HAP-1 (cell line): ENCODE results near the gene MT1M.

Experiments
- DNase-seq, 2 experiments: peaks; one replicate each; pipeline ENCODE4 v3.0.0-alpha.2; 2016 to 2020; ENCODE audit warnings: low spot score in 2 of 2
- H3K27me3 ChIP-seq: fragments of 250-450 bp; sonication (Bioruptor Pico); 2 replicates; pipeline ENCODE4 v1.5.1; 2020; ENCODE audit warnings: low read depth, mild to moderate bottlenecking, moderate library complexity
- H3K36me3 ChIP-seq: fragments of 250-450 bp; sonication (Bioruptor Pico); replicated peaks from 2 replicates; pipeline ENCODE4 v1.5.1; 2020; ENCODE audit warnings: mild to moderate bottlenecking
- H3K4me1 ChIP-seq: fragments of 250-450 bp; sonication (Bioruptor Pico); 2 replicates; pipeline ENCODE4 v1.5.1; 2020; ENCODE audit warnings: mild to moderate bottlenecking
- H3K4me3 ChIP-seq: fragments of 250-450 bp; sonication (Bioruptor Pico); 2 replicates; pipeline ENCODE4 v1.5.1; 2020; ENCODE audit warnings: mild to moderate bottlenecking, moderate library complexity
- H3K9me3 ChIP-seq: fragments of 250-450 bp; sonication (Bioruptor Pico); 2 replicates; pipeline ENCODE4 v1.5.1; 2020; ENCODE audit warnings: mild to moderate bottlenecking, moderate library complexity
- in situ Hi-C: fragments of 300-500 bp; cut with MboI; formaldehyde crosslinking; loops from 3 replicates; pipeline ENCODE4 v1.14.3; 2020; ENCODE audit warnings: low sequenced_read_pairs, inconsistent platforms, mixed read lengths

Gene MT1M

DNA sequence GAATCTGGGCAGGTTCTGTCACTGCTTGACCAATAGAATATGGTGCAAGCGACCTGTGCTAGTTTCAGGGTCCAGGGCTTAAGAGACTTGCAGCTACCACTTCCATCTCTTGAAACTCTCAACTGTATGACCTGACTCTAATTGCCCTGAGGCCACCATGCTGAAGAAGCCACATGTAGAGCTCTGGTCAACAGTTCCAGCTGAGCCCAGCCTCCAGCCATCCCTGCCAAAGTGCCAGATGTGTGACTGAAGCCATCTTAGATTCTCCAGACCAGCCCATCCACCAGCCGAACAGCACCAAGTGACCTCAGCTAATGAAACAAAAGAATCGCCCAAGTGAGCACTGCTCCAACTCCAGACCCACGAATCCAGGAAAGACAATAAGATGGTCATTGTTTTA, 27.5 kb upstream of the MT1M start:
- H3K36me3 ChIP-seq: no peaks in the 10 kb centered on the region
- in situ Hi-C loops: no loop called here
- no peaks in the 10 kb centered on the region for H3K9me3 ChIP-seq
- no peak for DNase-seq
- no peak overlapping the region for H3K4me3 ChIP-seq
- peaks cover 12% of the 10 kb centered on the region for H3K4me1 ChIP-seq
- no peaks in the 10 kb centered on the region for H3K27me3 ChIP-seq

- DNase-seq: no peak
- Histone ChIP-seq H3K36me3 (no peaks in the 10 kb centered on the region), H3K9me3 (no peaks in the 10 kb centered on the region), H3K4me3 (no peak overlapping the region), H3K27me3 (no peaks in the 10 kb centered on the region), H3K4me1 (peaks cover 15% of the 10 kb centered on the region)
- in situ Hi-C loops: no loop called here
These were observed 27.0 kb upstream of the MT1M start for GRCh38 chr16:56605475-56605874.

DNA sequence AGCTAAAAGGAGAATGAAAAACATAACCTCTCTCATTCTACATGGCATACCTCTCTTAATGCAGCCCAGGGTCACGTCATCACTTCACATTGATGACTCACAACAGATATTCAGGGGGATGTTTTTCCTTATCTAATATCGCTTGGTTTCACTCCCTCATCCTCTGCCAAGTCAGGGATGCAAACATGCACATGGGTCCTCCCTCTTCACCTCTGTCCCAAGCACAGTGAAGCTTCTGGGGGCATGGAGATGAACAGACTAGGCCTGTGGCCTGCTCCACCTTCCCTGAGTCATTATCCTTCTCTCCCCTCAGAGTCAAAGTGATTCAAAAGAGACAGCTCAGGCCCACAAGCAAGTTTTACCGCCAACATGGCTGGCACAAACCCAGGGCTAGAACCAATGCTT, 26.4 kb upstream of the MT1M start:
- in situ Hi-C loops: no loop called here
- Histone ChIP-seq H3K4me3 (no peak overlapping the region), H3K4me1 (peaks cover 18% of the 10 kb centered on the region), H3K9me3 (no peaks in the 10 kb centered on the region), H3K36me3 (no peaks in the 10 kb centered on the region), H3K27me3 (no peaks in the 10 kb centered on the region)
- no peak for DNase-seq

DNA sequence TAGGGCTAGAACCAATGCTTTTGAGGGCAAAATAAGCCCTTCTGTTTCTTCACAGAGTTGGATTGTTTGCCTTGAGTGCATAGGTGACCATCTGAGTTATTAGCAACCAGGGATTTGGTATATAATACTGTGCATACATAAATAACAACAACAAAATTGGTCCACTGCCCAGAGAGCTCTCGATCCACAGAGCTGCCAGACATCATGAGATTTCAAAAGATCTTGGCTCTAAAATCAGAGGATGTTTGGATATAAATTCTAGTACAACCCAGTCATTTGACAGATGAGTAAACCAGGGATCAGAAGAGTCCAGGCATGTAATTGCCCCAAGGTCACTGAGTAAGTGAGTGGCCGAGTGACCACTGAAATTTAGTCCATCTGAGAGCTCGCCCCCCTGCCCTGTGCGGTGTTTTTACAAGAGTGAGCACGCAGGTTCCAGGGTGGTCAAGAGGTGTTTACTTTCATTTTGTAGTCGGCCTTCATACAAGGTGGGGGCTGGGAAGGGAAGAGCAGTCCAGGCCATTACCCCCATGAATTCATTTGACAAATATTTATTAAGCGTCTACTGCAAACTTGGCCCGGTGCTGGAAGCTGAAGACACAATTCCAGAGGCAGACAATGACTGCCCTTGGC, 25.9 kb upstream of the MT1M start:
- no peak for DNase-seq
- no peak overlapping the region for H3K4me3 ChIP-seq
- H3K4me1 ChIP-seq: peaks cover 18% of the 10 kb centered on the region
- no peaks in the 10 kb centered on the region for H3K36me3 ChIP-seq
- H3K9me3 ChIP-seq: no peaks in the 10 kb centered on the region
- H3K27me3 ChIP-seq: no peaks in the 10 kb centered on the region
- in situ Hi-C loops: no loop called here

DNA sequence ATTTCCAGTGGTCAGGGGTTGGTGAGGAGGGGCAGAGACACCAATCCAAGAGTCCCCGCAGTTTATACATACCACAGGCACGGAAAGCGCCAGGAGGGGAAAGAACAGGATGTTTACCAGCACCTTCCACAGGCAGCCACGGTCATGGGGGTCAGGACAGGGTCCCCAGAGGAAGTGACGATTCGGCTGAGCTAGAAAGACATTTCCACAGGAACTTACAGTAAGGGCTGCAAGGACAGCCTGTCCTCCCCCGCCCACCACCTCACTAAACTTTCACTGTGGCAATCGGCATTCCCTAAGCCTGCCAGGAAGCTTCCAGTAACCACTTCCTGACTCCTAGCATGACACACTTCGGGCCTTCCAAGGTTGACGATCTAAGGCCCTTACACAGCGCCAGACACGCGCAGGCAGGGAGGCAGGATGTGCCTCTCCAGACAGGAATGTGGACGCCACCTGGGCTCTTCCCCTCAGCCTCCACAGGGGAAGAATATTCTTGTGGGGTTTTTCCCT, 25.3 kb upstream of the MT1M start:
- Histone ChIP-seq H3K4me1 (peaks cover 18% of the 10 kb centered on the region), H3K9me3 (no peaks in the 10 kb centered on the region), H3K4me3 (no peak overlapping the region), H3K36me3 (no peaks in the 10 kb centered on the region), H3K27me3 (no peaks in the 10 kb centered on the region)
- in situ Hi-C loops: no loop called here
- no peak for DNase-seq

- no peak for DNase-seq
- no peaks in the 10 kb centered on the region for H3K27me3 ChIP-seq
- no peaks in the 10 kb centered on the region for H3K9me3 ChIP-seq
- H3K4me1 ChIP-seq: peaks cover 18% of the 10 kb centered on the region
- H3K4me3 ChIP-seq: peak overlapping the region; percentile 72; the same call in 1 of the 2 replicates
- in situ Hi-C loops: no loop called here
- H3K36me3 ChIP-seq: no peaks in the 10 kb centered on the region
These were observed 24.8 kb upstream of the MT1M start for GRCh38 chr16:56607675-56608042.

- peak within 1 kb of the TSS; percentile 72 for H3K4me3 ChIP-seq
- H3K27me3 ChIP-seq: no peaks in the 10 kb centered on the region
- DNase-seq: peak; percentile 96
- H3K9me3 ChIP-seq: no peaks in the 10 kb centered on the region
- in situ Hi-C loops: no loop called here
- H3K4me1 ChIP-seq: peaks cover 18% of the 10 kb centered on the region
- H3K36me3 ChIP-seq: no peaks in the 10 kb centered on the region
These were observed 24.2 kb upstream of the MT1M start, which contains the start of gene MT2A for GRCh38 chr16:56608043-56608875. Gene MT2A (plus strand): TSS chr16:56608584. CDS start chr16:56608656, 72 bp downstream.

DNA sequence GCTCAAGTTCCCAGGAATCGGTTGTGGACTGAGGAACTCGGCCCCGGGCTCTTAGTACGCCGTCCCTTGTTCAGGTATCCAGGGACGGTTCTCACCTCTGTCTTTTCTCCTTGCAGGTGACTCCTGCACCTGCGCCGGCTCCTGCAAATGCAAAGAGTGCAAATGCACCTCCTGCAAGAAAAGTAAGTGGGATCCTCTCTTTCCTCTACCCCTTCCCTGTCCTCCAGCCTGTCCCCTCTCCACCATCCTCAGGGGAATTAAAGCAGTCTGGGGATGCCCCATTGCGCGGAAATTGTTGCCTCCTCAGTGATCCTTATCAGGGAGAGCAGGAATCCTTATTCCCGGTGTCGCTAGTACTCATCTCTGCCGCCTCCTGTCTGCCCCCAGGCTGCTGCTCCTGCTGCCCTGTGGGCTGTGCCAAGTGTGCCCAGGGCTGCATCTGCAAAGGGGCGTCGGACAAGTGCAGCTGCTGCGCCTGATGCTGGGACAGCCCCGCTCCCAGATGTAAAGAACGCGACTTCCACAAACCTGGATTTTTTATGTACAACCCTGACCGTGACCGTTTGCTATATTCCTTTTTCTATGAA, 23.5 kb upstream of the MT1M start:
- in situ Hi-C loops: no loop called here
- no peaks in the 10 kb centered on the region for H3K27me3 ChIP-seq

GRCh38 chr16:56609463-56609921, 23.0 kb upstream of the MT1M start:
- no peaks in the 10 kb centered on the region for H3K36me3 ChIP-seq
- H3K4me1 ChIP-seq: peaks cover 22% of the 10 kb centered on the region
- H3K4me3 ChIP-seq: peak overlapping the region; percentile 72
- peak; percentile 59 to 76 for DNase-seq
- no peaks in the 10 kb centered on the region for H3K27me3 ChIP-seq
- H3K9me3 ChIP-seq: no peaks in the 10 kb centered on the region
- in situ Hi-C loops: no loop called here

More for the DNA sequence above, 23.5 kb upstream of the MT1M start:
- Histone ChIP-seq H3K36me3 (no peaks in the 10 kb centered on the region), H3K4me3 (peak overlapping the region; percentile 72), H3K4me1 (peaks cover 22% of the 10 kb centered on the region), H3K9me3 (no peaks in the 10 kb centered on the region)
- DNase-seq: peak in 1 of 2 experiments; percentile 42

DNA sequence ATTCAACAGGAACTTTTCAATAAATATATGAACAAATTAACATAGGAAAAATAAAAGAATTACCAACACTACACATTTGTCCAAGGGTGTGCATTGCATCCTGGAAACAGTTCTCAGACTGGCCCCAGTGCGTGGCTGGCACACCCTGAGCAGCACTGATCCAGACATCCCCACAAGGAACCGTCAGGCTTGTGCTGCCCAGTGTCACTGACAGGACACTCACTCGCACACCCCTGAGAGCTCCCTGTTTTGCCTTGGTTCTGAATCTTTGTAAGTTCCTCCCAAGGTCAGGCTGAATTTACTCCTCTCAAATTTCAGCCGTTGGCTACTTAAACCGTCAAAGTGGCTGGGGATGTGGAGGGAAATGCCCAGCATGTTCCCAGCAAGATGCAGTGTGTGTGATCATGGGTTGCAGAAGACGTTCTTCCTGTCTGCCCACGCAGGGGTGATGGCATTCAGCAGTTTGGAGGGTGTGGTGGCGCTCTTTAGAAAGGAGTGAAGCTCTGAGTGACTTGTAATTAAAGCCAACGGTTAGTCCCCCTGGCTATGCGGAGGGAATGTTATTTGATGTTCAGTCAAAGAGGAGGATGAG, 22.3 kb upstream of the MT1M start:
- Histone ChIP-seq H3K36me3 (no peaks in the 10 kb centered on the region), H3K4me1 (peaks cover 22% of the 10 kb centered on the region), H3K4me3 (peak overlapping the region; percentile 72)

GRCh38 chr16:56610609-56611111, 21.8 kb upstream of the MT1M start:
- in situ Hi-C loops: no loop called here
- peaks cover 22% of the 10 kb centered on the region for H3K4me1 ChIP-seq

More for the DNA sequence above, 22.3 kb upstream of the MT1M start:
- Histone ChIP-seq H3K9me3 (no peaks in the 10 kb centered on the region), H3K27me3 (no peaks in the 10 kb centered on the region)
- peak; percentile 59 to 60 for DNase-seq
- in situ Hi-C loops: no loop called here

DNA sequence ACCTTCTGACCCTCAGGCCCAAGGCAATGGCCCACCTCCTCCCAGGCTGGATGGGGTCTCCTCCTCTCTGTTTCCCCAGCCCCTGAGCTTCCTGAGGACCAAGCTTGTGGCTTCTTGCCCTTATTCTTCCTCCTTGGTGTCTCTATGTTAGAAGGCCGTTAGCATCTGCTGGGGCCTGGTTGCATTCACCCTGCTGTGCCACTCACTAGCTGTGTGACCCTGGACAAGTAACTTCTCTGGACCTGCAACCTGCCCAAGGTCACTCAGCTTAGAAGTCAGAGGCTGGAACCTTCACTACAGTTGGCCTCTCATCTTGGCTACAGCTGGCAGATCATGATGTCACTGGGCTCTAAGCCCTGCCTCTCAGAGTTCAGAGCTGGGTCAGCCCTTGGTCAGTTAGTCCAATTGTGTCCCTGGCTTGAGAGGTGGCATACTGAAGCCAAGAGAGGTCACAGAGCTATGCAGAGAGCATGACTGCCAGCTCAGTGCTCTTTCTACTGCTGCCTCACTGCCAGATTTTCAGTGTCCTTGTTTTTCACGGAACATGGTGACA, 21.1 kb upstream of the MT1M start:
- in situ Hi-C loops: no loop called here
- peaks cover 22% of the 10 kb centered on the region for H3K4me1 ChIP-seq
- no peaks in the 10 kb centered on the region for H3K27me3 ChIP-seq
- no peak overlapping the region for H3K4me3 ChIP-seq
- no peak for DNase-seq
- H3K36me3 ChIP-seq: no peaks in the 10 kb centered on the region
- no peaks in the 10 kb centered on the region for H3K9me3 ChIP-seq

More at GRCh38 chr16:56610609-56611111, 21.8 kb upstream of the MT1M start:
- H3K36me3 ChIP-seq: no peaks in the 10 kb centered on the region
- no peak overlapping the region for H3K4me3 ChIP-seq
- DNase-seq: no peak
- H3K27me3 ChIP-seq: no peaks in the 10 kb centered on the region
- no peaks in the 10 kb centered on the region for H3K9me3 ChIP-seq

GRCh38 chr16:56613706-56614105, 18.8 kb upstream of the MT1M start:
- no peak overlapping the region for H3K4me3 ChIP-seq

More at GRCh38 chr16:56613706-56614105, 18.8 kb upstream of the MT1M start:
- in situ Hi-C loops: no loop called here
- Histone ChIP-seq H3K36me3 (no peaks in the 10 kb centered on the region), H3K4me1 (peaks cover 17% of the 10 kb centered on the region), H3K9me3 (no peaks in the 10 kb centered on the region), H3K27me3 (no peaks in the 10 kb centered on the region)
- DNase-seq: no peak
